MM.1S (cell line): Measurements from ENCODE around the gene PRSS27.
"Not testable (repeated sequence)": the region's sequence is repeated elsewhere in the genome, so short reads cannot be mapped to it uniquely, and the experiment has no call there.

Experiments
- DNase-seq: peaks from one replicate; pipeline ENCODE4 v3.0.0-alpha.2; 2015
- H2AFZ ChIP-seq: fragments of 300-600 bp; sonication (generic); 2 replicates; pipeline ENCODE4 v1.6.0; 2016; ENCODE audit warnings: antibody characterized with exemption, low read length
- H3F3A ChIP-seq: fragments of 300-600 bp; sonication (generic); 2 replicates; pipeline ENCODE4 v1.6.1; 2016; ENCODE audit warnings: mild to moderate bottlenecking, antibody characterized with exemption, low read length, moderate library complexity, mixed read lengths; ENCODE audit not compliant: insufficient read depth
- H3K27ac ChIP-seq: fragments of 300-600 bp; sonication (generic); 2 replicates; pipeline ENCODE4 v1.5.1; 2016; ENCODE audit warnings: mild to moderate bottlenecking, low read length
- H3K27me3 ChIP-seq: fragments of 300-600 bp; sonication (generic); replicated peaks from 2 replicates; pipeline ENCODE4 v1.6.0; 2016; ENCODE audit warnings: low read length; ENCODE audit not compliant: insufficient read depth
- H3K36me3 ChIP-seq: fragments of 300-600 bp; sonication (generic); replicated peaks from 2 replicates; pipeline ENCODE4 v1.6.1; 2016; ENCODE audit warnings: mild to moderate bottlenecking, low read length, mixed read lengths; ENCODE audit not compliant: insufficient read depth
- H3K4me1 ChIP-seq: fragments of 300-600 bp; sonication (generic); 2 replicates; pipeline ENCODE4 v1.6.1; 2016; ENCODE audit warnings: low read length, mixed read lengths
- H3K4me2 ChIP-seq: fragments of 300-600 bp; sonication (generic); 2 replicates; pipeline ENCODE4 v1.6.0; 2016; ENCODE audit warnings: low read depth, low read length
- H3K4me3 ChIP-seq: fragments of 300-600 bp; sonication (generic); 2 replicates; pipeline ENCODE4 v1.5.1; 2016; ENCODE audit warnings: low read length, mixed read lengths
- H3K79me2 ChIP-seq: fragments of 300-600 bp; sonication (generic); 2 replicates; pipeline ENCODE4 v1.6.1; 2016; ENCODE audit warnings: mixed run types, low read length, mixed read lengths
- H3K9ac ChIP-seq: fragments of 300-600 bp; sonication (generic); 2 replicates; pipeline ENCODE4 v1.6.1; 2016; ENCODE audit warnings: low read length, mixed read lengths
- H3K9me2 ChIP-seq: fragments of 300-600 bp; sonication (generic); replicated peaks from 2 replicates; pipeline ENCODE4 v1.6.1; 2016; ENCODE audit warnings: mild to moderate bottlenecking, low read length, mixed read lengths; ENCODE audit not compliant: insufficient read depth
- H3K9me3 ChIP-seq: fragments of 300-600 bp; sonication (generic); replicated peaks from 2 replicates; pipeline ENCODE4 v1.6.1; 2016; ENCODE audit warnings: mild to moderate bottlenecking, low read length, mixed read lengths; ENCODE audit not compliant: insufficient read depth
- H4K20me1 ChIP-seq: fragments of 300-600 bp; sonication (generic); 2 replicates; pipeline ENCODE4 v1.6.1; 2016; ENCODE audit warnings: mild to moderate bottlenecking, low read length, moderate library complexity, mixed read lengths; ENCODE audit not compliant: insufficient read depth
- CTCF ChIP-seq: fragments of 300-600 bp; sonication (generic); IDR thresholded peaks from 2 replicates; pipeline ENCODE4 v1.5.1; 2016; ENCODE audit warnings: antibody characterized with exemption, low read length, mixed read lengths
- EZH2 ChIP-seq: fragments of 300-600 bp; sonication (generic); optimal IDR thresholded peaks from 2 replicates; pipeline ENCODE3; 2017; ENCODE audit warnings: low read depth, mild to moderate bottlenecking, antibody characterized with exemption, low read length, mixed read lengths
- EZH2phosphoT487 ChIP-seq: fragments of 300-600 bp; sonication (generic); IDR thresholded peaks from 2 replicates; pipeline ENCODE4 v1.6.1; 2018; ENCODE audit warnings: antibody characterized with exemption, low read length

PRSS27 gene

GRCh38 chr16:2666671-2667070 is 53.4 kb downstream of the PRSS27 start:
- H3K4me1 ChIP-seq, H3K4me2 ChIP-seq, H4K20me1 ChIP-seq, H3F3A ChIP-seq, H3K9me2 ChIP-seq, H3K4me3 ChIP-seq, H3K9me3 ChIP-seq, H2AFZ ChIP-seq, H3K36me3 ChIP-seq, H3K79me2 ChIP-seq, H3K27ac ChIP-seq, H3K9ac ChIP-seq, DNase-seq, H3K27me3 ChIP-seq: not testable (repeated sequence)

- no peak overlapping the region for H2AFZ ChIP-seq
These were observed 55.4 kb downstream of the PRSS27 start for GRCh38 chr16:2664574-2664982.

GRCh38 chr16:2663553-2664546 is 56.2 kb downstream of the PRSS27 start:
- Histone ChIP-seq H3K9me3 (no peaks in the 10 kb centered on the region), H4K20me1 (no peaks in the 10 kb centered on the region), H3K27ac (no peak overlapping the region), H3K36me3 (no peaks in the 10 kb centered on the region), H3K4me1 (no peaks in the 10 kb centered on the region), H3K4me3 (no peak overlapping the region), H2AFZ (no peak overlapping the region), H3F3A (no peaks in the 10 kb centered on the region), H3K27me3 (no peaks in the 10 kb centered on the region), H3K79me2 (no peaks in the 10 kb centered on the region), H3K9me2 (no peaks in the 10 kb centered on the region), H3K4me2 (no peak overlapping the region), H3K9ac (no peak overlapping the region)
- TF ChIP-seq CTCF, result no peak
- TF ChIP-seq EZH2phosphoT487, result no peak
- TF ChIP-seq EZH2, result no peak
- no peak for DNase-seq

More at GRCh38 chr16:2664574-2664982, 55.4 kb downstream of the PRSS27 start:
- Histone ChIP-seq H3F3A (no peaks in the 10 kb centered on the region), H3K9me3 (no peaks in the 10 kb centered on the region), H3K9me2 (no peaks in the 10 kb centered on the region), H4K20me1 (no peaks in the 10 kb centered on the region), H3K4me3 (no peak overlapping the region), H3K27ac (no peak overlapping the region), H3K4me1 (no peaks in the 10 kb centered on the region), H3K4me2 (no peak overlapping the region), H3K9ac (no peak overlapping the region), H3K36me3 (no peaks in the 10 kb centered on the region), H3K79me2 (no peaks in the 10 kb centered on the region; the same call in 1 of the 2 replicates), H3K27me3 (no peaks in the 10 kb centered on the region)
- no peak for TF ChIP-seq EZH2phosphoT487
- TF ChIP-seq CTCF, result no peak
- no peak for TF ChIP-seq EZH2
- no peak for DNase-seq
